Ectodermal cell (in vitro differentiated cells): ENCODE measurements around the gene BLTP1. TPM values are rescaled to one million over a fixed set of nuclear protein-coding genes. Genes with fewer than 3 reads are reported as not detected.
"Not testable (repeated sequence)": the region's sequence is repeated elsewhere in the genome, so short reads cannot be mapped to it uniquely, and the experiment has no call there.

ENCODE experiments used
- H3K27ac ChIP-seq: 2 replicates; pipeline ENCODE4 v1.7.0; 2013; ENCODE audit warnings: mild to moderate bottlenecking, low read depth, low read length; ENCODE audit not compliant: insufficient read depth, poor library complexity, severe bottlenecking
- H3K27me3 ChIP-seq: 2 replicates; pipeline ENCODE4 v1.7.0; 2013; ENCODE audit warnings: mild to moderate bottlenecking, low read length; ENCODE audit not compliant: insufficient read depth, control insufficient read depth, poor library complexity, severe bottlenecking
- H3K36me3 ChIP-seq: one replicate; pipeline ENCODE4 v1.7.0; 2013; ENCODE audit warnings: low read length; ENCODE audit not compliant: control insufficient read depth, insufficient read depth
- H3K4me1 ChIP-seq: one replicate; pipeline ENCODE4 v1.7.0; 2013; ENCODE audit warnings: low read length; ENCODE audit not compliant: control insufficient read depth, insufficient read depth
- H3K4me3 ChIP-seq: 2 replicates; pipeline ENCODE4 v1.7.0; 2013; ENCODE audit warnings: low read depth, low read length, control low read depth; ENCODE audit not compliant: insufficient read depth
- H3K9me3 ChIP-seq: 2 replicates; pipeline ENCODE4 v1.7.0; 2013; ENCODE audit warnings: mild to moderate bottlenecking, low read length, moderate library complexity; ENCODE audit not compliant: control insufficient read depth
- WGBS, 2 experiments: methylation state at CpG; one replicate each; pipeline ENCODE4 v1.1.7; 2013; ENCODE audit warnings: missing lambda C conversion rate in 2 of 2; 5-methylcytosine and 5-hydroxymethylcytosine counted together
- polyA plus RNA-seq, 4 experiments: library from polyadenylated mRNA; stranded (reverse); fragments of 50-300 nt; gene quantifications; one replicate each; pipeline ENCODE4 v1.2.3, GENCODE V29; 2013

The BLTP1 gene
- 31.2 TPM for polyA plus RNA-seq (2013, experiment 1 of 4)
- 37.0 TPM for polyA plus RNA-seq (2013, experiment 2 of 4)
- polyA plus RNA-seq (2013, experiment 3 of 4) = 27.7 TPM
- 39.1 TPM for polyA plus RNA-seq (2013, experiment 4 of 4)

DNA sequence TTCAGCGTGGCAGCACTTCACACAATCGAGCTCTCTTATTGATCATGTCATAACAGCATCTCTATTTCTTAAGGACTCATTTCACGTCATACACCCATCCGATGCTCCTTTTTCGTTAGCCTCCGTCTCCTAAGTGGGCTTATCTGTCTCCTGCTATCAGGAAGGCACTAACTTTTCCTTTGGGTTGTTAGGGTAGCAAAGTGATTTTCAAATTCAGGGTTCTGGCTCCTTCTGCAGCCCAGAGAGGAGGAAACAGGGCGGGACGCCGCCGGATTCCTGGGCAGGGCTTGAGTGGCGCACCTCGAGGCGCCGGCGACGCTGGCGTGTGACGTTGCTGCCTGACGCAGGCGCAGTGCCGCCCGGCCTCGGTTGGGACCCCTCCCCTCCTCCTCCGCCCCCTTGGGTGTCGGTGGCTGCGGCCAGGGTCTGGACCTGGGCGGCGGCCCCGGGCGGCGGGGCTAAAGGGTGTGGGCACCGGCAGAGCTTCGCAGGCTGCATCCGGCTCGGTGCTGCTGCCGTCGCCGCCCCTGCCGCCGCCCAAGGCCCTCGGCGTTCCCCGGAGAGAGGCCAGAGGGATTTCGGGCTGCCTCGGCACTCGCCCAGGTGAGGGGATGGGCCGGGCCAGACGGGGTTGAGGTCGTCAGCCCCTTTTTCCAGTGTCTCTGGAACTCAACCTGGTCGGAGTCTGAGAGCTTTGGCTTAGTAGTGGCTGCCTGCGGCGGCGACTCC, at the start of gene BLTP1:
BLTP1 (plus strand) TSS at position 350 of the 729 bp plus-strand sequence. CDS start 18,317 bp downstream, outside the sequence.
- Histone ChIP-seq H3K27me3 (no peaks in the 10 kb centered on the region), H3K27ac (peak within 1 kb of the TSS; percentile 31), H3K4me1 (no peaks in the 10 kb centered on the region), H3K9me3 (no peaks in the 10 kb centered on the region), H3K4me3 (peak within 1 kb of the TSS; percentile 92), H3K36me3 (peaks cover under 1% of the 10 kb centered on the region)
- WGBS, 2 experiments = 1% methylated on average over 53 of the region's 53 CpGs

DNA sequence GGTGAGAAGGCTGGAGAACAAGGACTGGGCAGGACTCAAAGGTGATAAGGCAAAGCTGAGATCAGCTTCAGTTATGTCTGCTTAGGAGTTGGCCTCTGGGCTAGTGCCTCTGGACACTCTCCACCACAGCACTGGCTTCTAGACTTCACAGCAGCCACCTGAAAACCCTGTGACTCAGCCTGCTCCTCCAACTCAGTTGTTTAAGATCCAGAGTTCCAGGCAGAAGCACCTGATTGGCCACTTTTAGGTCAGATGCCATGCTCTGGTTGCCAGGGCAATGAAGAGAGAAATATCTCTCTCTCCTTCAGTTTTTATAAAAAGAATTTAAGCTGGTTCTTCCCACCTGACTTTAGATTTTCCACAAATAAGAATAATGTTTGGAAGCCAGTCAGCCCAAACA, 47.9 kb upstream of the BLTP1 start:
- Histone ChIP-seq H3K27ac (no peak overlapping the region), H3K36me3 (no peaks in the 10 kb centered on the region), H3K4me3 (no peak overlapping the region), H3K9me3 (no peaks in the 10 kb centered on the region), H3K27me3 (no peaks in the 10 kb centered on the region), H3K4me1 (peaks cover 9% of the 10 kb centered on the region)

DNA sequence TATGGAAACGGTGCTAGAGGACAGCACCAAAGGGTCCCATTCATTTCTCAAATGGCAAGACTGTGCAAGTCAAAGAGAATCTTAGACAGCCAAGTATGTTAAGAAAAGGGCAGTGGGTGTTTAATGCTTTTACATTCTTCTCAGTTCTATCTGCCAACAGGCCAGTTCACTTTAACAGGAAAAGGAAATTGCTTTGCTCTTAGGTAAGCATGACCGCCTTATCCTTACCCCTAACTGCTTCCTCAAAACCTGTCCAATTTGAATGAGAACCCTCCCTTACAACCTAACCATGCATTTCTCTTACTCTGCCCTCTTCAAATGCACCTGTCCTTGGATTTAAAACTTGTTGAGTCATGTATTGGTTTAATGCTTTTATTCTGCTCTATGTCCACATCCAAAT, 44.5 kb upstream of the BLTP1 start:
- H3K4me1 ChIP-seq = no peaks in the 10 kb centered on the region
- H3K36me3 ChIP-seq = no peaks in the 10 kb centered on the region
- no peaks in the 10 kb centered on the region for H3K9me3 ChIP-seq
- H3K27ac ChIP-seq = no peak overlapping the region
- no peaks in the 10 kb centered on the region for H3K27me3 ChIP-seq
- H3K4me3 ChIP-seq = no peak overlapping the region
- 94% methylated on average over 2 of the region's 2 CpGs for WGBS, 2 experiments

- H3K9me3 ChIP-seq, H3K36me3 ChIP-seq, H3K27ac ChIP-seq, H3K27me3 ChIP-seq, H3K4me3 ChIP-seq, H3K4me1 ChIP-seq: not testable (repeated sequence)
- WGBS, 2 experiments = 91% methylated on average over 14 of the region's 14 CpGs
Measured at GRCh38 chr4:122110304-122110703, 41.8 kb upstream of the BLTP1 start.

DNA sequence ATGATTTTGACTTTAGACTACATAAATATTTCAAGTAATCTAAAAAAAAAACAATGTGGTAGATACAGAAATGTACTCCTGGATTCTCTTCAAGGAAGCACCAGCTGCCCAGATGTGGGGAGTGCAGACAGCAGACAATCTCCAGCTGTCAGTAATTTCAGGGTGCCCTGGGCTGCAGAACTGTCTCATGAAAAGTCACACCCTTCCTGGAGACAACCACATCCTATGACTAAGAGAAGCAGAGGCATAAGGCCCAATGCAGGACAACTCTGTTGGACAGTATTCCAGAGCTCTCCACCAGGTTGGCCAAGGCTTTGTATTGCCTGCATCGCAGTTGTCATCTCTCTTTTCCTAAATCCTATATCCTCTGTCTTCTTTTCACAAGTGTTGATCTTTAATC, 34.4 kb upstream of the BLTP1 start:
- Histone ChIP-seq H3K27ac (no peak overlapping the region), H3K9me3 (no peaks in the 10 kb centered on the region), H3K36me3 (no peaks in the 10 kb centered on the region), H3K4me3 (no peak overlapping the region), H3K27me3 (no peaks in the 10 kb centered on the region), H3K4me1 (no peaks in the 10 kb centered on the region)
- WGBS, 2 experiments = 86 to 97% methylated on average over 1 of the region's 1 CpG

GRCh38 chr4:122118243-122118642, 33.9 kb upstream of the BLTP1 start:
- 87 to 88% methylated on average over 1 of the region's 1 CpG for WGBS, 2 experiments
- Histone ChIP-seq H3K27ac (no peak overlapping the region), H3K4me3 (no peak overlapping the region), H3K36me3 (no peaks in the 10 kb centered on the region), H3K9me3 (no peaks in the 10 kb centered on the region), H3K4me1 (no peaks in the 10 kb centered on the region), H3K27me3 (no peaks in the 10 kb centered on the region)

DNA sequence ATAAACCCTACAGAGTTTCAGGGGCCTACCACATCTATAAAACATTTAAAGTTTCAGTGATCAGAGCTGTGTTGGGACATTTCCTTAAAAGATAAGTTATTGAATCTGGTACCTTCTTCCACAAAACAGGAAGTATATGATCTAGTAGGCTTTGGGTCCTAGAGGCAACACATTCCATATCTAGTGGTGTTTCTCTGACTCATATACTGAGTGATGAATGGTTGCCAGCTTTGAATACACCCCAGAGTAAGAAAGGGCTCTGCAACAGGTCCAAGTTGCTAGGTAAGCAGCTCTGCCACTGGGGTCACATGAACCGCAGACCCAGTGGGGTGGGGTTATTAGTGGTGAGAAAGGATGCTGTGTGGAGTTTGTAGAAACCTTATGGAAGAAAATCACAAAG, 32.4 kb upstream of the BLTP1 start:
- H3K27me3 ChIP-seq = no peaks in the 10 kb centered on the region
- H3K4me3 ChIP-seq = no peak overlapping the region
- no peak overlapping the region for H3K27ac ChIP-seq
- 93 to 94% methylated on average over 1 of the region's 1 CpG for WGBS, 2 experiments
- no peaks in the 10 kb centered on the region for H3K36me3 ChIP-seq
- no peaks in the 10 kb centered on the region for H3K9me3 ChIP-seq
- H3K4me1 ChIP-seq = no peaks in the 10 kb centered on the region

DNA sequence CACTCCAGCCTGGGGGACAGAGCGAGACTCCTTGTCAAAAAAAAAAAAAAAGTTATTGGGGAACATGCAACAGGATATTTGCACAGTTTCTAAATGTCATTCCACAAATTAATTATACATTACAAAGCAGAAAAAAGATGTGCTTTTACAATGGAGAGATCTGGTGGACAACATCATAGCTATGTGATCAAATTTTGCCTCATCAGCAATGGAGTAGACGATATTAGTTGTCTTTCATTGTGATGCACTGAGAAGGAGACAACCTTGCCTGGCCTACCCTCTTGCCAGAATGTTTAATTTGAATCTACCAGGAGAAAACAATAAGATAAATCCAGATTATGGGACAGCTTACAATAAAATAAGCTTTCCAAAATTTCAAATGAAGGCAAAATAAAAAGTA, 30.5 kb upstream of the BLTP1 start:
- Histone ChIP-seq H3K9me3 (no peaks in the 10 kb centered on the region), H3K4me3 (no peak overlapping the region), H3K27me3 (no peaks in the 10 kb centered on the region), H3K27ac (no peak overlapping the region), H3K4me1 (no peaks in the 10 kb centered on the region), H3K36me3 (no peaks in the 10 kb centered on the region)
- 97 to 100% methylated on average over 2 of the region's 2 CpGs for WGBS, 2 experiments

- Histone ChIP-seq H3K4me3 (no peak overlapping the region), H3K9me3 (no peaks in the 10 kb centered on the region), H3K27me3 (no peaks in the 10 kb centered on the region), H3K36me3 (no peaks in the 10 kb centered on the region), H3K27ac (no peak overlapping the region), H3K4me1 (no peaks in the 10 kb centered on the region)
- WGBS, 2 experiments = 89 to 95% methylated on average over 2 of the region's 2 CpGs
Measured at GRCh38 chr4:122122083-122122482, 30.0 kb upstream of the BLTP1 start.

- Histone ChIP-seq H3K27ac (no peak overlapping the region), H3K36me3 (no peaks in the 10 kb centered on the region), H3K4me1 (no peaks in the 10 kb centered on the region), H3K4me3 (no peak overlapping the region), H3K27me3 (no peaks in the 10 kb centered on the region), H3K9me3 (no peaks in the 10 kb centered on the region)
- WGBS, 2 experiments = 90 to 95% methylated on average over 1 of the region's 1 CpG
Measured at GRCh38 chr4:122129061-122129460, 23.1 kb upstream of the BLTP1 start.
